Measurements from ENCODE around the gene CYBB. TPM values are rescaled to one million over a fixed set of nuclear protein-coding genes. Genes with fewer than 3 reads are reported as not detected.

The CYBB gene
- total and polyA plus RNA-seq, 2 of the 4 experiments (the other 2 are of a cell fraction) = not detected

- H3K9me3 ChIP-seq (ENCODE audit: control insufficient read depth, insufficient read depth, low read length) = no peaks in the 10 kb centered on the region
- no peak overlapping the region for H4K8ac ChIP-seq (ENCODE audit: low read depth in 2 of 2, low read length in 2 of 2)
- no peak overlapping the region for H3K4me3 ChIP-seq (ENCODE audit: insufficient read depth, low read depth, low read length)
- H3K36me3 ChIP-seq (ENCODE audit: control insufficient read depth, insufficient read depth, low read length) = no peaks in the 10 kb centered on the region
- TF ChIP-seq CEBPB (IDR thresholded peaks at IDR 0.05; ENCODE audit: low read depth, low read length) = no peak
- no peak for TF ChIP-seq POLR2A (IDR thresholded peaks at IDR 0.05; ENCODE audit: low read depth, low read length)
- TF ChIP-seq USF2 (IDR thresholded peaks at IDR 0.05; ENCODE audit: low read depth, low read length) = no peak
- no peak for TF ChIP-seq ELK1 (IDR thresholded peaks at IDR 0.05; ENCODE audit: borderline replicate concordance, low read depth, low read length)
- no peak for TF ChIP-seq MAZ (IDR thresholded peaks at IDR 0.05; ENCODE audit: borderline replicate concordance, low read depth, low read length)
- TF ChIP-seq BHLHE40 (IDR thresholded peaks at IDR 0.05; ENCODE audit: low read depth, low read length) = no peak
- no peak for TF ChIP-seq RAD21 (IDR thresholded peaks at IDR 0.05; ENCODE audit: low read length)
- no peak for TF ChIP-seq RCOR1 (IDR thresholded peaks at IDR 0.05; ENCODE audit: insufficient replicate concordance, low read length)
- no peak for TF ChIP-seq CTCF (conservative IDR thresholded peaks at IDR 0.05; ENCODE audit: low read depth, low read length)
- TF ChIP-seq MAFK (IDR thresholded peaks at IDR 0.05; ENCODE audit: low read depth, low read length) = no peak
- no peak for TF ChIP-seq NFE2L2 (IDR thresholded peaks at IDR 0.05; ENCODE audit: low read depth, low read length)
- TF ChIP-seq MXI1 (IDR thresholded peaks at IDR 0.05; ENCODE audit: borderline replicate concordance, low read depth, low read length) = no peak
- no peak for TF ChIP-seq RFX5 (IDR thresholded peaks at IDR 0.05; ENCODE audit: low read depth, low read length)
- TF ChIP-seq FOS (IDR thresholded peaks at IDR 0.05; ENCODE audit: low read depth, low read length) = no peak
- TF ChIP-seq SMC3 (IDR thresholded peaks at IDR 0.05; ENCODE audit: low read depth, low read length) = no peak
- no peak for TF ChIP-seq CHD1 (IDR thresholded peaks at IDR 0.05; ENCODE audit: low read depth, low read length)
- dilution Hi-C loops (cut with HindIII; ENCODE audit: low sequenced_read_pairs, unreplicated experiment) = no loop called here
- no peak overlapping the region for H3K18ac ChIP-seq (ENCODE audit: low read depth, low read length)
- intact Hi-C loops (cut with micrococcal nuclease) = no loop called here
- POLR2A ChIA-PET (ENCODE audit: unreplicated experiment) = no interaction called here
- no peak overlapping the region for H2BK5ac ChIP-seq (ENCODE audit: low read depth, low read length, poor library complexity, severe bottlenecking)
- no peak overlapping the region for H3K56ac ChIP-seq (ENCODE audit: extremely low read depth, insufficient read depth, low read length)
- in situ Hi-C loops (cut with MboI; ENCODE audit: low sequenced_read_pairs) = no loop called here
- H2AFZ ChIP-seq (replicated peaks; ENCODE audit: low read length, poor library complexity) = no peak overlapping the region
- no peak overlapping the region for H4K5ac ChIP-seq (ENCODE audit: low read depth, low read length)
- no peak overlapping the region for H4K91ac ChIP-seq (ENCODE audit: insufficient read depth, low read depth, low read length)
- BruUV-seq (replicated peaks) = no TSS peak
- peaks cover 1% of the 10 kb centered on the region; the same call in 1 of the 2 replicates for H3K27me3 ChIP-seq (ENCODE audit: control insufficient read depth, insufficient read depth, low read length)
- no peak overlapping the region for H3K9ac ChIP-seq (ENCODE audit: low read depth, low read length)
- H2BK120ac ChIP-seq (ENCODE audit: low read depth, low read length) = no peak overlapping the region
- H3K27ac ChIP-seq (ENCODE audit: insufficient read depth, low read length) = no peak overlapping the region
- H3K79me1 ChIP-seq (ENCODE audit: low read depth in 1 of 2, low read length in 2 of 2) = no peaks in the 10 kb centered on the region
- no peak overlapping the region for H3K14ac ChIP-seq (replicated peaks; ENCODE audit: low read depth, low read length)
- H2BK15ac ChIP-seq (ENCODE audit: low read depth, low read length) = no peak overlapping the region
- CTCF ChIA-PET = interaction anchor here (1.1 kb wide), 1 partner anchor 15 kb away, joined by 3 read pairs; no protein-coding TSS in a partner anchor
- no peak overlapping the region for H2AK5ac ChIP-seq (ENCODE audit: low read depth, low read length)
- H2BK20ac ChIP-seq (ENCODE audit: low read depth, low read length) = no peak overlapping the region
- no peaks in the 10 kb centered on the region for H4K20me1 ChIP-seq (ENCODE audit: insufficient read depth, low read length)
- no peaks in the 10 kb centered on the region for H3K4me1 ChIP-seq (ENCODE audit: control insufficient read depth, insufficient read depth, low read length)
- DNase-seq = no peak
- no peak for ATAC-seq (ENCODE audit: low read depth)
- no peak overlapping the region for H3K4ac ChIP-seq (ENCODE audit: low read depth, low read length)
- no peak overlapping the region for H2AK9ac ChIP-seq (replicated peaks; ENCODE audit: low read depth, low read length, poor library complexity)
- no peak overlapping the region for H3K23ac ChIP-seq (ENCODE audit: low read depth, low read length)
- H3K4me2 ChIP-seq (ENCODE audit: low read depth, low read length) = no peak overlapping the region
- no peaks in the 10 kb centered on the region for H3K9me1 ChIP-seq (ENCODE audit: insufficient read depth, low read length)
Observed at GRCh38 chrX:37763400-37763799, 16.5 kb upstream of the CYBB start.

Data from IMR-90 (cell line).